Glomerular visceral epithelial cell (primary cell): ENCODE data around the gene DTX1.
"Not testable (repeated sequence)": the region's sequence is repeated elsewhere in the genome, so short reads cannot be mapped to it uniquely, and the experiment has no call there.

Source experiments
- DNase-seq: peaks from one replicate; pipeline ENCODE4 v3.0.0-alpha.2; 2016; ENCODE audit errors: extremely low spot score

DTX1 gene

GRCh38 chr12:113114447-113115178, 58.1 kb downstream of the DTX1 start:
- DNase-seq = no peak

GRCh38 chr12:113115455-113116126, 59.1 kb downstream of the DTX1 start:
- no peak for DNase-seq

- no peak for DNase-seq
Measured at GRCh38 chr12:113116875-113117274, 60.3 kb downstream of the DTX1 start.

- DNase-seq = not testable (repeated sequence)
Measured at GRCh38 chr12:113117684-113118083, 61.2 kb downstream of the DTX1 start.

DNA sequence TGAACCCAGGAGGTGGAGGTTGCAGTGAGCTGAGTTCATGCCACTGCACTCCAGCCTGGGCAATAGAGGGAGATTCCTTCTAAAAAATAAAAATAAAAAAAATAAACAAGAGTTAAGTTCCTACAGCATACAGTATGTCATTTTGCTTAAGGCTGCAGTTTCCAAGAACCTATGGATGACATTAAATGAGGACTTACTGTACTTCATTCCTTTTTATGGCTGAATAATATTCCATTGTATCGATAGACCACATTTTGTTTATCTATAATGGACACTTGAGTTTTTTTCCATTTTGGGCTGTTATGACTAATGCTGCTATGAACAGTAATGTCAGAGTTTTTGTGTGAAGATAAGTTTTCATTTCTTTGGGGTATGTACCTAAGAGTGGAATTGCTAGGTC, 61.6 kb downstream of the DTX1 start:
- no peak for DNase-seq

- no peak for DNase-seq
Measured at GRCh38 chr12:113119980-113120669, 63.6 kb downstream of the DTX1 start.

DNA sequence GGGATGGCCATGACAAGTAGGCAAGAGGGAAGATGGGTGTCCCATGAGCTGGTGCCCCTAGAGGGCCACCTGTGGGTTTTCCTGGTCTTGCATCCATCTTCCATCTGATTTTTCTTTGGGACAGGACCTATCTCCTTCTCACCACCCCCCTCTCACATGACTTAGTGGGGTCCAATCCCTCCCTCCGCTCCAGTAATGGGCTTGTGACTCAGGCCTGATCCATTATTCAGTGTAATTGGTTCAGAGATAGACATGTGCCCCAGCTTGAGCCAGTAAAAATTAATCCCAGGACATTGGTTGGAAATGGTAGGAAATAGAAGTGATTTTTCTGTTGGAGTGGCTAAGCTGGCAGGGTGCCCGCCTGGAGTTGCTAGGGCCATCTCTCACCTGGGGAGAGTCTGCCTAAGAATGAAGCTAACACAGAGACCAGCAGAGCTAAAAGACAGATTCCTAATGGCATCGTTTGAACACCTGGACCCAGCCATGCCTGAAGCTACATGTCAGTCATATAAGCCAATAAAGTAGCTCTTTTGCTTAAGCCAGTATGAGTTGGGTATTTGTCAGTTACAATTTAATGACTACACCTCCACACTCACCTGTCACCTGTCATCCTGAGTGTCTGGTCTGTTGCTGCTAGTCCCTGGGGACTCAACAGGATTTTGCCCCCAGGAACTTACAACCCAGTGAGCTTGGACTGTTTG, 64.3 kb downstream of the DTX1 start:
- no peak for DNase-seq

GRCh38 chr12:113127791-113128199, 71.3 kb downstream of the DTX1 start:
- peak; percentile 7 for DNase-seq

DNA sequence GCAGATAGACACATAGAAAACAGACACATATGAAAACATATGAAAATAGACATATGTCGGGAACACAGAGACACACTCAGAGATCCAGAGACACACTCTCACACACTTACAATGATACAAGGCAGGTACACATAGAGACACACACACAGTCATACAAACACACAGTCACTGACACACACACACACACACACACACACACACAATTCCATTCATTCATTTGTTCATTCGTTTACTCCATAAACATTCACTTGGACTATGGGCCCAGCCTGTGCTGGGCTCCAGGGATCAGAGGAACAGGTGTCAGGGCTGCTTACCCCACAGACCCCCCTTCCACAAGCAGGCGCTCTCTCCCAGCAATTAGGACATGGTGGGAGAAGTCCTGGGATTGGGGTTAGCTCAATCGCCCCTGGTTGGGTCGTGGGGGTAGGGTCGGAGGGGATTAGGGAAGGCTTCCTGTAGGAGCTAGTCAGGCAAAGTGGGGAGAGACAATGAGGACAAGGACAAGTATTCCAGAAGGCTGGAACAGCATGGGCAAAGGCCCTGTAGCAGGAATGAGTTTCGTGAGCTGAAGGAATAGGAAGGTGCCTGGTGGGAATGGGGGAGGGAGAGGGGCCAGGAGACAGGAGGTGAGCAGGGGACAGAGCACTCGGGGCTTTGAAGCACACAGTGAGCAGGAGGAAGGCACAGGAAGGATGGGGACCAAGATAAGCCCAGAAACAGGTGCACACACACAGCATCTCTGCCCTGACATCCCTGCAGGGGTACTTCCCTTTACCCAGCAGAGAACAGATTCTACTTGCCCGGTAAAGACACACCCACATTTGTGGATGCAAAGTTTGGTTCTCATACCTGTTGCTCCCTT, 72.5 kb downstream of the DTX1 start:
- DNase-seq = no peak

- DNase-seq = no peak
Measured at GRCh38 chr12:113129664-113130456, 73.3 kb downstream of the DTX1 start.

GRCh38 chr12:113130457-113131135, 74.1 kb downstream of the DTX1 start:
- DNase-seq = peak; percentile 85

DNA sequence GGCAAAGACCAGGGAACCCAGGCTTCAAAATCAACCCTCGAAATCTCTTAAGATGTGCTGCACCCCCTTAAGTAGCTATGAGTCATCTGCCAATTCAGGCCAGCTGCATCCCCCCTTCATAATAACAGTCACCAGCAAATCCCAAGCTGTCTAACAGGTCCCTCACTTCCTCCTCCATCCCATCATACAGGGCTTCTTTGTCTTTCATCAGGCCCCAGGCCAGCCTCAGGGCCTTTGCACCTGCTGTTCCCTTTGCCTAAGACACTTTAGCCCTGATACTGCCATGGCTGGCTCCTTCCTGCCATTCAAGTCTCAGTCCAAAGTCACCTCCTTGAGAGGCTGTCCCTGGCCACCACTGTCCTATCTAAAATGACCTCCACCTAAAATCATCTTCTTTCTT, 75.0 kb downstream of the DTX1 start:
- no peak for DNase-seq

GRCh38 chr12:113133036-113133435, 76.5 kb downstream of the DTX1 start:
- DNase-seq = no peak

DNA sequence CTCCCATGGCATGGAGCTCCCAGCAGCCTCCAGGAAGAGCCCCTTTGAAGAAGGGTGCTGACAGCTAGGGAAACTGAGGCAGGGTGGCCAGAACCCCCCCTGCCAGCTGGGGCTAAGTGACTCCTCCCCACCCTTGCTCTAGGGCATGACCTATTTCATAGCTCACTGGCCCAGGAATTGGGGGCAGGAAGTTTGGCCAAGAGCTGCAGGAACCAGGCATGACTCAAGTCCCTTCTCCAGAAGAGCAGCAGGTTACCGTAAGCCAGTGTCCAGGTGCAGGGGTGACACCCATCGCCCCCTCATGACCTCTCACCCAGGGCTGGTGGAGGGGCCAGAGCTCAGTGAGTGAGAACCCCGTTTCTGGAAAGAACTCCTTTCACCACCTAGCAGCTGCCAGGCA, 77.1 kb downstream of the DTX1 start:
- no peak for DNase-seq

DNA sequence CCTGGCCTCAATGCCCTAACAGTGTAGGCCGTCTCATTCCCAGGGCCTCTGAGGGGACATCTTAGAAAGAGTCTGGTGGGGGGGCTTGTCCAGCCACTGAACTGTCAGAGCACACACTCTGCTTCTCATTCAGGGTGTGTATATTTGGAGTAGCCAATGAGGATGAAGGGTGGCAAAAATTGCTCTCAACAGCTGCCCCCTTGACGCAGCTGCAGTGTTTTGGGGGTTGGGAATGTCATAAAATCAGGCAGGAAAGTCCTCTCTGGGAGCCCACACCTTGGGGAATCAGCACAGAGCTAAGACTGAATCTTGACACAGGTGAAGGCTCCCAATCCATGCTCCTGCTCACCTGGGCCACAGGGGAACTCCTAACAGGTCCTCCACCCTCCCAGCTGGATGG, 77.5 kb downstream of the DTX1 start:
- no peak for DNase-seq

GRCh38 chr12:113134521-113134951, 78.0 kb downstream of the DTX1 start:
- DNase-seq = no peak

DNA sequence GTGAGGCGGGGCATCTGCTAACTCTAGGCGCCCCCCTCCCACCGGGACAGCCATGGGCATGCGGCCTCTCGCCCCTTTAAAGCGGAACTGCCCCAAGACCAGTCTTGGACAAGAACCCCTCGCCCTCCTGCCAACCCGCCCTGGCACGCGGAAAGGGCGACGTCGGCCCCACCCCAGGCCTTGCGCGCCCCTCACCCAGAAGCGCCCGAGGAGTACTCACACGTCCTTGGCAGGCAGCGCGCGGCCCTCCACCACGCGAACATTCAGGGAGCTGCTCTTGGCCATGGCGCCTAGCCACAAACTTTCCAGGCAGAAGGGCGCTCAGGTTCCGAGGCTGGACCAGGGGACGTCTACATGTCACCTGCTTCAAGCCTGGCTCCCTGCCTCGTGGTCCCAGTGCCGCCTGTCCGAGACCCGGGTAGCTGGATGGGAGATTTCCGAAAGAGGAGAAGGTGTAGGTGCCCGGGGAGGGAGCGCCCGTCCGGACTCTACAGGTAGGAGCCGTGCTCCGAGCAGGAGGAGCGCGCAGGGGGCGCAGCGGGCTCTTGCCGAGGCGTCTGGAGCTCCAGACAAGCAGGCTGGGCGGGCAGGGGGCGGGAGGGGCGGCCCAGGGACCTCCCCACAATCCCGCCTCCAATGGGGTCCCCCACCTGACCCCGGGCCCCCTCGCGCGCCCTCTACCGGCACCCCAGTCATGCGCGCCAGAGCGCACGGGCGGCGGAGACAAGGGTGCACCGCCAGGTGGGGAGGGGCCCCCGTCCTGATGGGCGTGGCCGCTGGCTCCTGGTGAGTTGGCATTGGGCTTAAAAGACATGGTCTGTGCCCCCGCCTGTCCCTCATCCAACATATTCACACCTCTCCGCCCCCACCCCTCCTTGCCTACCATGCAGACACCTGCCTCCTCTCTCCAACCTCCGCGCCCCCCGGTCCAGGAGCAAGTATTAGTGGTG, 78.9 kb downstream of the DTX1 start, which contains the start of gene RASAL1:
RASAL1 (minus strand) TSS at position 584 of the 950 bp plus-strand sequence; CDS start at position 285, 299 bp downstream.
- peak; percentile 55 for DNase-seq
